Measurements from ENCODE around the gene PCDHGA6. TPM values are rescaled to one million over a fixed set of nuclear protein-coding genes. Genes with fewer than 3 reads are reported as not detected.
"Not testable (repeated sequence)": the region's sequence is repeated elsewhere in the genome, so short reads cannot be mapped to it uniquely, and the experiment has no call there.

The PCDHGA6 gene
- total and polyA plus RNA-seq, 10 donors: 0.35 to 5.0 (median 4.0) TPM

DNA sequence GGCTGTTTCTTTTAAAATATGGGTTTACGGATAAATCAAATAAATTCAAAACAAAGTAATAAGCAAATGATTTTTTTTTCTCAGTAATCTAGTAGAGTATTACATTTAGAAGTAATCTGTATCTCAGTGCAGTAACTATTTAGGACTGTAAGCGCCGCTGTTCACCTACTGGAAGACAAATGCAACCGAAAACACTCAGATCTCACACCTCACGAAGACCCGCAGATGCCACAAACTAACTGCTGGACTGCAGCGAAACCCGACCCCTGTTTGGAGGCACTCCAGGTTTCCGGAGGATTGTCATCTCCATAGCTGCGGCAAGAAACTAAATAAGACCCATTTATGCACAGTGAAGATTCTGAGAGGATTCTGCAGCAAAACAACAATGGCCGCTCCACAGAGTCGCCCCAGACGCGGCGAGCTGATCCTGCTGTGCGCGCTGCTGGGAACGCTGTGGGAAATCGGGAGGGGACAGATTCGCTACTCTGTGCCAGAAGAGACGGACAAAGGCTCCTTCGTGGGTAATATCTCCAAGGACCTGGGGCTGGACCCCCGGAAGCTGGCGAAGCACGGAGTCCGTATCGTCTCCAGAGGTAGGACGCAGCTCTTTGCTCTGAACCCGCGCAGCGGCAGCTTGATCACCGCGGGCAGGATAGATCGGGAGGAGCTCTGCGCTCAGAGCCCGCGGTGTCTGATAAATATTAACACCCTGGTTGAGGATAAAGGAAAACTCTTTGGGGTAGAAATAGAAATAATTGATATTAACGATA lies 18.9 kb downstream of the PCDHGA6 start, which contains the start of gene PCDHGA8:
Gene PCDHGA8, plus strand, starts transcription at position 205 of the 770 bp plus-strand sequence. Its CDS starts 181 bp downstream, at position 386.
- H3K9me3 ChIP-seq: peaks cover 0 to 96% (median 85%) of the 10 kb centered on the region in 8 donors
- H3K4me3 ChIP-seq: peak within 1 kb of the TSS in 1 of 8 donors; percentile 6

DNA sequence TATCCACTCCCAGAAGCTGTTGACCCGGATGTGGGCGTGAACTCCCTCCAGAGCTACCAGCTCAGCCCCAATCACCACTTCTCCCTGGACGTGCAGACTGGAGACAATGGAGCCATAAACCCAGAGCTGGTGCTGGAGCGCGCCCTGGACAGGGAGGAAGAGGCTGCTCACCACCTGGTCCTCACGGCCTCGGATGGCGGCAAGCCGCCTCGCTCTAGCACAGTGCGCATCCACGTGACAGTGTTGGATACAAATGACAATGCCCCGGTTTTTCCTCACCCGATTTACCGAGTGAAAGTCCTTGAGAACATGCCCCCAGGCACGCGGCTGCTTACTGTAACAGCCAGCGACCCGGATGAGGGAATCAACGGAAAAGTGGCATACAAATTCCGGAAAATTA lies 19.6 kb downstream of the PCDHGA6 start:
- DNase-seq: no peak
- no peaks in the 10 kb centered on the region for H3K4me1 ChIP-seq
- H3K36me3 ChIP-seq: peaks cover 0 to 10% (median 0%) of the 10 kb centered on the region in 6 donors
- H3K27ac ChIP-seq: no peak overlapping the region
- peaks cover 0 to 96% (median 86%) of the 10 kb centered on the region in 8 donors for H3K9me3 ChIP-seq
- 34 to 50% (median 42%) methylated on average over 20 to 21 of the region's 21 CpGs for WGBS, 5 donors
- peaks cover 0 to 96% (median 12%) of the 10 kb centered on the region in 7 donors for H3K27me3 ChIP-seq (replicated peaks in 1 of 7)
- TF ChIP-seq, protein P1, sequence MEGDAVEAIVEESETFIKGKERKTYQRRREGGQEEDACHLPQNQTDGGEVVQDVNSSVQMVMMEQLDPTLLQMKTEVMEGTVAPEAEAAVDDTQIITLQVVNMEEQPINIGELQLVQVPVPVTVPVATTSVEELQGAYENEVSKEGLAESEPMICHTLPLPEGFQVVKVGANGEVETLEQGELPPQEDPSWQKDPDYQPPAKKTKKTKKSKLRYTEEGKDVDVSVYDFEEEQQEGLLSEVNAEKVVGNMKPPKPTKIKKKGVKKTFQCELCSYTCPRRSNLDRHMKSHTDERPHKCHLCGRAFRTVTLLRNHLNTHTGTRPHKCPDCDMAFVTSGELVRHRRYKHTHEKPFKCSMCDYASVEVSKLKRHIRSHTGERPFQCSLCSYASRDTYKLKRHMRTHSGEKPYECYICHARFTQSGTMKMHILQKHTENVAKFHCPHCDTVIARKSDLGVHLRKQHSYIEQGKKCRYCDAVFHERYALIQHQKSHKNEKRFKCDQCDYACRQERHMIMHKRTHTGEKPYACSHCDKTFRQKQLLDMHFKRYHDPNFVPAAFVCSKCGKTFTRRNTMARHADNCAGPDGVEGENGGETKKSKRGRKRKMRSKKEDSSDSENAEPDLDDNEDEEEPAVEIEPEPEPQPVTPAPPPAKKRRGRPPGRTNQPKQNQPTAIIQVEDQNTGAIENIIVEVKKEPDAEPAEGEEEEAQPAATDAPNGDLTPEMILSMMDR (IDR thresholded peaks at IDR 0.05 in 8 of 11, conservative IDR thresholded peaks at IDR 0.05 in 3 of 11): no peak
- TF ChIP-seq POLR2AphosphoS5 (IDR thresholded peaks at IDR 0.05) (no peak), POLR2A (IDR thresholded peaks at IDR 0.05) (no peak)
- intact Hi-C loops (cut with DNase I; ENCODE audit: low total_unique reads): no loop called here
- H3K4me3 ChIP-seq: no peak overlapping the region

More for the DNA sequence above, 18.9 kb downstream of the PCDHGA6 start, which contains the start of gene PCDHGA8:
- intact Hi-C loops (cut with DNase I; ENCODE audit: low total_unique reads): no loop called here
- peaks cover 0 to 10% (median 0%) of the 10 kb centered on the region in 6 donors for H3K36me3 ChIP-seq
- no peaks in the 10 kb centered on the region for H3K4me1 ChIP-seq
- DNase-seq: no peak
- peaks cover 0 to 96% (median 11%) of the 10 kb centered on the region in 7 donors for H3K27me3 ChIP-seq (replicated peaks in 1 of 7)
- 29 to 36% (median 32%) methylated on average over 32 to 38 of the region's 38 CpGs for WGBS, 5 donors
- no peak within 1 kb of the TSS for H3K27ac ChIP-seq
- TF ChIP-seq, protein P1 (IDR thresholded peaks at IDR 0.05 in 8 of 11, conservative IDR thresholded peaks at IDR 0.05 in 3 of 11): no peak

DNA sequence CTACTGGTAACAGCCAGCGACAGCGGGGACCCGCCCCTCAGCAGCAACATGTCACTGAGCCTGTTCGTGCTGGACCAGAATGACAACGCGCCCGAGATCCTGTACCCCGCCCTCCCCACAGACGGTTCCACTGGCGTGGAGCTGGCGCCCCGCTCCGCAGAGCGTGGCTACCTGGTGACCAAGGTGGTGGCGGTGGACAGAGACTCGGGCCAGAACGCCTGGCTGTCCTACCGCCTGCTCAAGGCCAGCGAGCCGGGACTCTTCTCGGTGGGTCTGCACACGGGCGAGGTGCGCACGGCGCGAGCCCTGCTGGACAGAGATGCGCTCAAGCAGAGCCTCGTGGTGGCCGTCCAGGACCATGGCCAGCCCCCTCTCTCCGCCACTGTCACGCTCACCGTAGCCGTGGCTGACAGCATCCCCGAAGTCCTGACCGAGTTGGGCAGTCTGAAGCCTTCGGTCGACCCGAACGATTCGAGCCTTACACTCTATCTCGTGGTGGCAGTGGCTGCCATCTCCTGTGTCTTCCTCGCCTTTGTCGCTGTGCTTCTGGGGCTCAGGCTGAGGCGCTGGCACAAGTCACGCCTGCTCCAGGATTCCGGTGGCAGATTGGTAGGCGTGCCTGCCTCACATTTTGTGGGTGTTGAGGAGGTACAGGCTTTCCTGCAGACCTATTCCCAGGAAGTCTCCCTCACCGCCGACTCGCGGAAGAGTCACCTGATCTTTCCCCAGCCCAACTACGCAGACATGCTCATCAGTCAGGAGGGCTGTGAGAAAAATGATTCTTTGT lies 20.9 kb downstream of the PCDHGA6 start:
- H3K27ac ChIP-seq; DNase-seq; H3K4me1 ChIP-seq; H3K36me3 ChIP-seq; H3K4me3 ChIP-seq; intact Hi-C loops (cut with DNase I; ENCODE audit: low total_unique reads): not testable (repeated sequence)
- WGBS, 5 donors: 38 to 45% (median 41%) methylated on average over 15 to 46 of the region's 53 CpGs
- Histone ChIP-seq H3K9me3 (peaks cover 4 to 96% (median 85%) of the 10 kb centered on the region in 8 donors), H3K27me3 (replicated peaks in 1 of 7) (peaks cover 0 to 96% (median 15%) of the 10 kb centered on the region in 7 donors)

DNA sequence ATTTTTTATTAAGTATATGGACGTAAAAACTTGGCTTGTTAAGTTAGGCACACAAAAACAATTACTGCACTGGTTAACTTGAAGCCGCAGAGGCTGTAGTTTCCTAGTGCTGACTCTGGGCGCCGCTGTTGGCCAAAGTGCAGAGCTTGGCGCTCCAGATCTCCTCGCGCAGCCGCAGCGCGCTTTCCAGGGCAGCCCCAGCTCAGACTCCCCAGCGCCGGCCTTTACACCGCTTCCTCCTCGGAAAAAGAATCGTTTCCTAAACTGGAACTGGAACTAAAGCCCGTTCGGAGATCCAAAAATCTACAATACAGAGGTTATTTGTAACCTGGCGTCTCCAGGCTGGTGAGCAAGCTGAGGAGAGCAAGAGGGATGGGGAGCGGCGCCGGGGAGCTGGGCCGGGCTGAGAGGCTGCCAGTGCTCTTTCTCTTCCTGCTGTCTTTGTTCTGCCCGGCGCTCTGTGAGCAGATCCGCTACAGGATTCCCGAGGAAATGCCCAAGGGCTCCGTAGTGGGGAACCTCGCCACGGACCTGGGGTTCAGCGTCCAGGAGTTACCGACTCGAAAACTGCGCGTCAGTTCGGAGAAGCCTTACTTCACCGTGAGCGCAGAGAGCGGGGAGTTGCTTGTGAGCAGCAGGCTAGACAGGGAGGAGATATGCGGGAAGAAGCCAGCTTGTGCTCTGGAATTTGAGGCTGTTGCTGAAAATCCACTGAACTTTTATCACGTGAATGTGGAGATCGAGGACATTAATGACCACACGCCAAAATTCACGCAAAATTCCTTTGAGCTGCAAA lies 24.3 kb downstream of the PCDHGA6 start, which contains the start of gene PCDHGB5:
Gene PCDHGB5, plus strand, starts transcription at position 192 of the 796 bp plus-strand sequence. Its CDS starts 181 bp downstream, at position 373.
- intact Hi-C loops (cut with DNase I; ENCODE audit: low total_unique reads): not testable (repeated sequence)
- H3K9me3 ChIP-seq: peaks cover 7 to 96% (median 81%) of the 10 kb centered on the region in 8 donors
- peaks cover 0 to 93% (median 22%) of the 10 kb centered on the region in 7 donors for H3K27me3 ChIP-seq (replicated peaks in 1 of 7)

More for the DNA sequence above, 24.3 kb downstream of the PCDHGA6 start, which contains the start of gene PCDHGB5:
- Histone ChIP-seq H3K36me3 (peaks cover 0 to 11% (median 0%) of the 10 kb centered on the region in 6 donors), H3K4me3 (peak within 1 kb of the TSS in 6 of 8 donors; percentile 9 to 62 (median 20))
- TF ChIP-seq, protein P1 (IDR thresholded peaks at IDR 0.05 in 8 of 11, conservative IDR thresholded peaks at IDR 0.05 in 3 of 11): peak in 7 of 11 experiments; percentile 19 to 51 (median 45)
- not testable (repeated sequence) for H3K4me1 ChIP-seq, H3K27ac ChIP-seq, DNase-seq
- WGBS, 5 donors: 7 to 16% (median 11%) methylated on average over 20 to 25 of the region's 43 CpGs
